Activated naive CD4-positive, alpha-beta T cell treated with anti-CD3 and anti-CD28 coated beads, Interleukin-2, amount 50 U/mL, for 24 hours (primary cell): ENCODE data around the gene RAB3B.
"Not testable (repeated sequence)": the region's sequence is repeated elsewhere in the genome, so short reads cannot be mapped to it uniquely, and the experiment has no call there.

ENCODE experiments used
- H3K27ac Mint-ChIP-seq: one replicate; pipeline ENCODE4 v1.8.0; 2021; ENCODE audit warnings: mild to moderate bottlenecking, mixed read lengths
- H3K27me3 Mint-ChIP-seq: one replicate; pipeline ENCODE4 v1.8.0; 2021; ENCODE audit warnings: mixed read lengths
- H3K36me3 Mint-ChIP-seq: one replicate; pipeline ENCODE4 v1.8.0; 2021; ENCODE audit warnings: mixed read lengths
- H3K4me1 Mint-ChIP-seq: one replicate; pipeline ENCODE4 v1.8.0; 2021; ENCODE audit warnings: mixed read lengths
- H3K4me3 Mint-ChIP-seq: one replicate; pipeline ENCODE4 v1.8.0; 2021; ENCODE audit warnings: mild to moderate bottlenecking, mixed read lengths
- H3K9me3 Mint-ChIP-seq: one replicate; pipeline ENCODE4 v1.8.0; 2021; ENCODE audit warnings: mixed read lengths

RAB3B gene

GRCh38 chr1:51967213-51967791 lies 23.2 kb downstream of the RAB3B start:
- not testable (repeated sequence) for H3K9me3 Mint-ChIP-seq, H3K4me1 Mint-ChIP-seq, H3K4me3 Mint-ChIP-seq

GRCh38 chr1:51966559-51966958 lies 23.9 kb downstream of the RAB3B start:
- no peaks in the 10 kb centered on the region for H3K4me1 Mint-ChIP-seq
- no peaks in the 10 kb centered on the region for H3K27me3 Mint-ChIP-seq
- no peak overlapping the region for H3K4me3 Mint-ChIP-seq
- no peak overlapping the region for H3K27ac Mint-ChIP-seq
- no peaks in the 10 kb centered on the region for H3K36me3 Mint-ChIP-seq
- H3K9me3 Mint-ChIP-seq = no peaks in the 10 kb centered on the region

More at GRCh38 chr1:51967213-51967791, 23.2 kb downstream of the RAB3B start:
- H3K27me3 Mint-ChIP-seq, H3K36me3 Mint-ChIP-seq, H3K27ac Mint-ChIP-seq: not testable (repeated sequence)

- no peaks in the 10 kb centered on the region for H3K4me1 Mint-ChIP-seq
- H3K27ac Mint-ChIP-seq = no peak overlapping the region
- no peaks in the 10 kb centered on the region for H3K9me3 Mint-ChIP-seq
- H3K4me3 Mint-ChIP-seq = no peak overlapping the region
- H3K36me3 Mint-ChIP-seq = no peaks in the 10 kb centered on the region
- peaks cover 4% of the 10 kb centered on the region for H3K27me3 Mint-ChIP-seq
Measured at GRCh38 chr1:51964309-51964696, 26.2 kb downstream of the RAB3B start.

- H3K27me3 Mint-ChIP-seq = peaks cover 5% of the 10 kb centered on the region
- no peak overlapping the region for H3K27ac Mint-ChIP-seq
- H3K36me3 Mint-ChIP-seq = no peaks in the 10 kb centered on the region
- H3K9me3 Mint-ChIP-seq = no peaks in the 10 kb centered on the region
- H3K4me3 Mint-ChIP-seq = no peak overlapping the region
- no peaks in the 10 kb centered on the region for H3K4me1 Mint-ChIP-seq
Measured at GRCh38 chr1:51963592-51964308, 26.8 kb downstream of the RAB3B start.

- H3K4me1 Mint-ChIP-seq = no peaks in the 10 kb centered on the region
- peaks cover 5% of the 10 kb centered on the region for H3K27me3 Mint-ChIP-seq
- no peaks in the 10 kb centered on the region for H3K9me3 Mint-ChIP-seq
- no peak overlapping the region for H3K4me3 Mint-ChIP-seq
- no peaks in the 10 kb centered on the region for H3K36me3 Mint-ChIP-seq
- no peak overlapping the region for H3K27ac Mint-ChIP-seq
Measured at GRCh38 chr1:51962486-51963356, 27.8 kb downstream of the RAB3B start.

GRCh38 chr1:51961954-51962353 lies 28.5 kb downstream of the RAB3B start:
- no peaks in the 10 kb centered on the region for H3K36me3 Mint-ChIP-seq
- peaks cover 5% of the 10 kb centered on the region for H3K27me3 Mint-ChIP-seq
- H3K27ac Mint-ChIP-seq = no peak overlapping the region
- H3K4me3 Mint-ChIP-seq = no peak overlapping the region
- H3K4me1 Mint-ChIP-seq = no peaks in the 10 kb centered on the region
- H3K9me3 Mint-ChIP-seq = no peaks in the 10 kb centered on the region

GRCh38 chr1:51961231-51961630 lies 29.3 kb downstream of the RAB3B start:
- H3K36me3 Mint-ChIP-seq = no peaks in the 10 kb centered on the region
- no peaks in the 10 kb centered on the region for H3K4me1 Mint-ChIP-seq
- H3K9me3 Mint-ChIP-seq = no peaks in the 10 kb centered on the region
- H3K27ac Mint-ChIP-seq = no peak overlapping the region
- no peak overlapping the region for H3K4me3 Mint-ChIP-seq
- H3K27me3 Mint-ChIP-seq = peaks cover 5% of the 10 kb centered on the region

GRCh38 chr1:51960262-51960661 lies 30.2 kb downstream of the RAB3B start:
- Mint-ChIP-seq H3K4me3 (no peak overlapping the region), H3K27ac (no peak overlapping the region), H3K4me1 (no peaks in the 10 kb centered on the region), H3K9me3 (no peaks in the 10 kb centered on the region), H3K36me3 (no peaks in the 10 kb centered on the region), H3K27me3 (peaks cover 5% of the 10 kb centered on the region)

- H3K27ac Mint-ChIP-seq = no peak overlapping the region
- H3K4me1 Mint-ChIP-seq = no peaks in the 10 kb centered on the region
- no peaks in the 10 kb centered on the region for H3K36me3 Mint-ChIP-seq
- no peak overlapping the region for H3K4me3 Mint-ChIP-seq
- H3K27me3 Mint-ChIP-seq = peaks cover 5% of the 10 kb centered on the region
- no peaks in the 10 kb centered on the region for H3K9me3 Mint-ChIP-seq
Measured at GRCh38 chr1:51958824-51959223, 31.7 kb downstream of the RAB3B start.

GRCh38 chr1:51957618-51958017 lies 32.9 kb downstream of the RAB3B start:
- H3K4me3 Mint-ChIP-seq = no peak overlapping the region
- no peaks in the 10 kb centered on the region for H3K4me1 Mint-ChIP-seq
- no peak overlapping the region for H3K27ac Mint-ChIP-seq
- no peaks in the 10 kb centered on the region for H3K36me3 Mint-ChIP-seq
- H3K9me3 Mint-ChIP-seq = no peaks in the 10 kb centered on the region
- H3K27me3 Mint-ChIP-seq = peaks cover 5% of the 10 kb centered on the region

- Mint-ChIP-seq H3K4me3 (no peak overlapping the region), H3K27me3 (peaks cover 5% of the 10 kb centered on the region), H3K4me1 (no peaks in the 10 kb centered on the region), H3K36me3 (no peaks in the 10 kb centered on the region), H3K27ac (no peak overlapping the region), H3K9me3 (no peaks in the 10 kb centered on the region)
Measured at GRCh38 chr1:51956528-51957509, 33.7 kb downstream of the RAB3B start.

GRCh38 chr1:51955797-51956527 lies 34.5 kb downstream of the RAB3B start:
- H3K9me3 Mint-ChIP-seq = no peaks in the 10 kb centered on the region
- no peaks in the 10 kb centered on the region for H3K36me3 Mint-ChIP-seq
- no peak overlapping the region for H3K27ac Mint-ChIP-seq
- H3K4me1 Mint-ChIP-seq = no peaks in the 10 kb centered on the region
- no peak overlapping the region for H3K4me3 Mint-ChIP-seq
- H3K27me3 Mint-ChIP-seq = peaks cover 5% of the 10 kb centered on the region

- H3K27me3 Mint-ChIP-seq = peaks cover 4% of the 10 kb centered on the region
- no peaks in the 10 kb centered on the region for H3K4me1 Mint-ChIP-seq
- H3K4me3 Mint-ChIP-seq = no peak overlapping the region
- no peaks in the 10 kb centered on the region for H3K9me3 Mint-ChIP-seq
- no peak overlapping the region for H3K27ac Mint-ChIP-seq
- no peaks in the 10 kb centered on the region for H3K36me3 Mint-ChIP-seq
Measured at GRCh38 chr1:51954783-51955182, 35.7 kb downstream of the RAB3B start.

GRCh38 chr1:51953079-51953478 lies 37.4 kb downstream of the RAB3B start:
- Mint-ChIP-seq H3K4me3 (no peak overlapping the region), H3K36me3 (no peaks in the 10 kb centered on the region), H3K27ac (no peak overlapping the region), H3K4me1 (no peaks in the 10 kb centered on the region), H3K9me3 (no peaks in the 10 kb centered on the region), H3K27me3 (no peaks in the 10 kb centered on the region)

GRCh38 chr1:51952638-51953037 lies 37.9 kb downstream of the RAB3B start:
- Mint-ChIP-seq H3K4me3 (no peak overlapping the region), H3K9me3 (no peaks in the 10 kb centered on the region), H3K27me3 (no peaks in the 10 kb centered on the region), H3K36me3 (no peaks in the 10 kb centered on the region), H3K27ac (no peak overlapping the region), H3K4me1 (no peaks in the 10 kb centered on the region)
